ENCODE data around the gene AGBL4.

GRCh38 chr1:48793863-48794262 is 1229.9 kb downstream of the AGBL4 start:
- TF ChIP-seq ZBTB26 (tag by site-specific recombination; optimal IDR thresholded peaks at IDR 0.05) (no peak), ZNF433 (tag by site-specific recombination; IDR thresholded peaks at IDR 0.05; ENCODE audit: low read depth) (no peak), ZNF670 (tag by site-specific recombination; IDR thresholded peaks at IDR 0.05; ENCODE audit: low read depth) (no peak), ZNF280D (tag by site-specific recombination; IDR thresholded peaks at IDR 0.05) (no peak)

All from HEK293 (cell line).